GM23248 (cell line): ENCODE data around the gene SLC26A4.

Experiments used
- EZH2 ChIP-seq: fragments of 200-600 bp; sonication (generic); IDR thresholded peaks from 2 replicates; pipeline ENCODE4 v1.6.1; 2018; ENCODE audit warnings: antibody characterized with exemption, mild to moderate bottlenecking; ENCODE audit not compliant: insufficient read depth, poor library complexity, severe bottlenecking
- EZH2phosphoT487 ChIP-seq: fragments of 200-600 bp; sonication (generic); IDR thresholded peaks from 2 replicates; pipeline ENCODE4 v1.6.1; 2018; ENCODE audit warnings: antibody characterized with exemption, moderate library complexity, mild to moderate bottlenecking, low read depth; ENCODE audit not compliant: insufficient read depth

DNA sequence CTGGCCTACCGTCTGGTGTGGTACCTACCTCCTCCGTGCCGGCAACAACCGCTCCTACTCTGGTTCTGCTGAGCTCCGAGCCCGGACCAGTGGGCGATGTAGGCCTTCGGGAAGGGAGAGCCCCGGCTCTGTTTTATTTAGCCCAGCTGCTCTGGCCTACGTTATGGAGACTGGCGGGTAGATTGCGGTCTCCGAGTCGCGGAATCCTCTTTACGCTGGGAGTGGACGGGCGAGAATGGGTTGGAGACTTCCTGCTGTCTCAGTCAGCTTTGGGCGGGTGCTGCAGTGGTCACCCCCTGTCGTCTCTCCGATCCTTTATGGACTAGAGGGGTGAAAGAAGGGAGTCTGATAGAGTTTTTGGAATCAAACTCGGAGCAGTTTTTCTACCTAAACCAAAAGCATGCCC lies 83.7 kb downstream of the SLC26A4 start:
- TF ChIP-seq EZH2phosphoT487 (no peak), EZH2 (no peak)
